GM19455 (cell line): ENCODE measurements around the gene NEK10.

Experiments used
- ATAC-seq: cut with Tn5 transposase; IDR thresholded peaks from one replicate; pipeline ENCODE4 v1.9.1; 2021; ENCODE audit not compliant: unreplicated experiment

The NEK10 gene

DNA sequence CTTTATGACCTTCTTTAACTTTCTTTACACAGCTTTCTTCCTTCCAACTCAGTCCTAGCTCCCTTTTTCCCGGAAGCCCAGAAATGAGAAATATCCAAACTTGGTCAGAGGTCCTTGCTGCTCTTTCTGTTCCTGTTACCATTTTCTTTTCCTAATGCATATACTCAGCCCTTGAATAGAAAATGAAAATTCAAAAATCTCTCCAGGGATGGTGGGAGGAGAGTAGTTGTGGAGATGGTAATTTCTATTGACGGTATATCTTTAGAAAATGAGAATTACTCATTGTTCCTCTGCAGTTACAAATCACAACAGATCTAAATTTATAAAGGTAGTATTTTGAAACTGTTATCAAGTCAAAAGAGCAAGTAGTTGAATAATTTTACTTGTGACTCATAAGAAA, 255.1 kb downstream of the NEK10 start:
- ATAC-seq, result no peak

DNA sequence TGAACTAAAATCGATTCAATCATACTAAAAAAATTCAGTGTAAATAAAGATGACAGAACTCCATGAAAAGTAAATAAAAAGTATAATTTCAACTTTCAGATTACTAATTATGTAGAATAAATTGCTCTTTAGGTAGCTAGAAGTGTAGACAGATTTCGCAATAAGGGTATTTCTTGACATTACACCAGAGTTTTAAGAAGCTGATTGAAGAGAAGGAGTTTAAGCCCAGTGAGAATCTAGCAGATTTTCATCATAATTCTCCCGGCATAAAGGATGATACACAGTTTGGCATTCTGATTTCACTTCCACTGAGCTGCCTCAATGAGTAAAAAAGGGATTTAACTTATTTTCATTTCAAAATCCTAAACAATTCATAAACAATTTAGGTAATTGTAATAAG, 259.2 kb downstream of the NEK10 start:
- ATAC-seq, result no peak

DNA sequence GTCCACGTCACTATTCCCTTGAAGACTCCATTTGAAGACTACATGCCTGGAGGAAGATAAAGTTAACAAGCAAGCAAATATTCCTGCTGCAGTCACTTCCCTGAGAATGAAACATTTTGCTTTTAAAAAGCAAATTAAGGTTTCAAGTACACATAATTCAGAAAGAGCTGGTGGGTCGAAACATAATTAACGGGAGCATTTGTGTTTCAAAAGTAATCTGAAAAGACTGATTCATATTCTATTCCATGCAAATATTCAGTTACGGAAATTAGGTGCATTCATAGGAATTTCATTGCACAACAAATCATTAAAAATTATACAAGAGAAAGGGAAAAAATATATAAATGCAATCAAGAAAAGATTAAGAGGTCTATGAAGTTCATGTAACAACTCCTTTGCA, 260.9 kb downstream of the NEK10 start:
- no peak for ATAC-seq

DNA sequence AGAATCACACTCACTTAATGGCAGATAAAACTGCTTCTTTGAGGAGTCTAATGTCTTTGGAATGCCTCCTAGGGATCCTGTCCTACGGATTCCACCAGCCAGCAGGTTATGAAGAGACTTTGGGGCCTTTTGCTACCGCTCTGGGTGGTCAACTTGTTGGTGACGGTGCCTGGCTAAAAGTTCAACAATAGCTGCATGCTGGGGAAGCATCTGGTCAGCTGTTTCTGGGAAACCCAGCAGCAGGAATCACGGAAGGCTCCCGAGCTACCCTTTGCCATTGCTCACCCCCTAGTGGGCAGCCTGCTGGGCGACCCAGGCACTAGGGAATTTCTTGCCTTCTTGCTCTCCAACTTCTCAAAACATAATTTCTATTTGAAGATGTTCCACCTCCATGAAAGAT, 263.3 kb downstream of the NEK10 start:
- ATAC-seq, result no peak

DNA sequence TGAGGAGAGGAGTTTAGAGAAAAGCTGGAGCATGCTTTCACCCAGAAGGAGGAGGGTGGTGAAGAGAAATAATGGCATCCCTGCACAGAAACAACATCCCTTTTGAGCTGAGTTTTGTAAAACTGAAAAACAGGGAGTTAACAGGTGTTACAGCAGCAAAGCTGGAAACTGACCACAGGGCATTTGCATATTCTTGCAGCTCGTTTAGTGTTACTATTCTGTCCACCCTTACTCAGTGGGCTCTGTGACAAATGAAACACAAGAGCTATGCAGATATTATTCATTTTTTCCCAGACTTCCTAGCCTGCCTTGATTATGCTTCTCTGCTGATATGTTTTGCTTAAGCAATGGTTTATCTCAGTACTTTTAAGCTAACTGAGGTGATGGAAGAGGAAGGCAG, 272.0 kb downstream of the NEK10 start:
- ATAC-seq, result no peak

DNA sequence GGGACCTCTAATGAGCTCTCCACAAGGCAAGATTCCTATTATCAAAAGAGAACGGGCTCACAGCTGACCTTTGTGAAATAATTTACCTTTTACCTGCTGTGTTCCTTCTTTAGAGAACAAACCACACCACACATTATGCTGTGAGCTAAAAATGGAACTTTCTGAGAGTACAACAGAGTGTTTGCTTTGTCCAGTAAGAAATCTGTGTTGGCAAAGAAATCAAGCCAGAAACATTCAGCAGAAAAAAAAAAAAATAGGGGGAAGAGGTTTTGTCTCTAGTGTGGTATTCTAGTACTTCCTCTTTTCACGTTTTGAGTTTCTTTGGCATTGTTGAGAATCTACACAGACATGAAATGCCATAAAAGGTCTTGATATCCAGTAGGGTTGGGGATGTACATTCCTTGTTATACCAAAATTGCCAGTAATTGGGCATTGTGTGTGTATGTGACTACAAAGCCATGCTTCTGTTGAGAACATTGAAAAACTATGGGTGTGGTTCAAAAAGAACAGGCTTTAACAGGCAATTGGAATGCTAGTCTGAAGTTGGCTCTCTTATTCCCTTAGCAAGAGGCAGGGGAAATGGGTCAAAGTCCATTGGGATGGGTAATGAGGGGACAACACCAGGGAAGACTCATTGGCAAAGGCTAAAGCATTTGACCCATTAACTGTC, 273.5 kb downstream of the NEK10 start:
- no peak for ATAC-seq

DNA sequence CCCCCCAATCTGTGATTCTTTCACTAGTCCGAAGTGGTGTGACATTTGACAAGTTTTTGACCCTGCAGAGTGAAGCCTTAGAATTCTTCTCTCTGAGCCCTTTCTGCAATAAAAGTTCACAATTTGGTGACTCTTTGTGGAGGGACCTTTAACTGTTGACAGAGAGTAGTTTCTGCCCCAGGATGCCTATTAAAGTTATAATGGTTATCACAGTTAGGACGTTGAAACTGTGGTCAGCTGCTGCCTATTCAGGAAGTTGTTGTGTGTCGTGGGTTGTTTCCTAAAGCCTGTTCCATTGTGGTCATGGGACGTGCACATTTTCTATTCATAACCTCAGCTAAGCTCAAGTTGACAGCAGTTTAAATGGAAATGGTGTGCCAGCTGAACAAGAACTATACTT, 274.5 kb downstream of the NEK10 start:
- ATAC-seq, result no peak

DNA sequence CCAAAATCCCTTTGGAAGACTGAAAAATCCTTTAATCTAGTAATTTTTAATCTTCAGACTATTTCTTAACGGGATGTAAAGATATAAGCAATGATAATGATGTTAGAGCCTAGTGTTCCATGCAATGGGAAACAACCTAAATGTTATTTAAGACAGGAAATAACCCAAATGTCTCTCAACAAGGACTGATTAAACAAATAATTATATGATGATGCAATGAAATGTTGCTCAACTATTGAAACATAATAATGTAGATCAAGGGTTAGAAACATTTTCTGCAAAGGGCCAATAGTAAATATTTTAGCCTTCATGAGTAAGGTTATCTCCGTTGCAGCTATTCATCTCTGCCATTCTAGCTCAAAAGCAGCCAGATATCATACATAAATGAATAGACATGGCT, 275.4 kb downstream of the NEK10 start:
- ATAC-seq, result no peak

DNA sequence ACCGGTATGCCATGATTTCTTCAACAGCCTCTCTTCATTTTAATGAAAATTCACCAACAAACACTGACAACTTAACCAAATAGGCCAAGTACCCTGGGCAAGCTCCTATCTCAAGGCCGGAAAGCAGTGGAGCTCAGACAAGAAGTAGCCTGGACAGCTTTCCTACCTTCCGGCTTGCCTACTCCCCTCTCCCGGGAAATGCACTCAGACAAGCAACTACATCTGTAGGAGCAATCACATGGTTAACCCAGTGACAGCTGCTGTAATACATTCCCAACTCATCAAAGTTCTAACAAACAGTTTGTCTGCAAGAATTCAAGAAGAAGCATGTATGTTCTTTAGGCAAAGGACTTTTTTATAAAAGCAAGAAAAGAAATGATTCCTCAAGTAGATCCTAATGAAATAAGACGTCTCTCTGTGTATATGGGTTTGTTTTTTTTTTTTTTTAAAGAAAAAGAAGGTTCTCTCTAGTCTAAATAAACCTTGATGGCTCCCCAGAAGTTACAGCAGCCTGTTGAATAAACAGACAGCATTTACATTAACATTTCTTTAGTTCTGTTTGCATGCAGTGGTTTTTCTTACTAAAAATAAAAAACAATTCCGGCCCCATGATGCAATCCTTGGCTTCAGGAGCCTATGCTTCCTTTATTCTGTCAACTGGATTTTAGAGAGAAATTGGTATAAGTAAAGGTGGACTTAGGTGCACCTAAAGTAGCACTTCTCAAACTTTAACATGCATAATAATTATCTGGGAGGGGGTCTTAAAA, 278.7 kb downstream of the NEK10 start:
- ATAC-seq, result no peak

DNA sequence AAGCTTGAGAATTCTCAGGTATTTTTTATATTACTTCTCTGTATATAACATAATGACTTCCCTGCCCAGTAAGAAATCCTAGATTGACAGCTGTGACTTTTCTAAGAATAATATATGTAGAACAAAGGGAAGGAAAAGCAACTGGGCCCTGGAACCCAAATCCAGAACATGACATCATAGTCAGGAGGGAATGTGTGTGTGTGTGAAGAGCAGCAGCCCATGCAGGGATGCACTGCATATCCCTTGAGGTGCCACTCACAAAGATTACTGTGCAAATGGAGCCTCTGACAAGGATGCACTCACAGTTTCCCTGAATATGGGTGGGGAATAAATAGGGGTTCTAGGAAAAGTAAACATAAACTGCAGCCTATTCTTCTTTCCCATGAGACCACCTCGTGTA, 279.5 kb downstream of the NEK10 start:
- no peak for ATAC-seq

DNA sequence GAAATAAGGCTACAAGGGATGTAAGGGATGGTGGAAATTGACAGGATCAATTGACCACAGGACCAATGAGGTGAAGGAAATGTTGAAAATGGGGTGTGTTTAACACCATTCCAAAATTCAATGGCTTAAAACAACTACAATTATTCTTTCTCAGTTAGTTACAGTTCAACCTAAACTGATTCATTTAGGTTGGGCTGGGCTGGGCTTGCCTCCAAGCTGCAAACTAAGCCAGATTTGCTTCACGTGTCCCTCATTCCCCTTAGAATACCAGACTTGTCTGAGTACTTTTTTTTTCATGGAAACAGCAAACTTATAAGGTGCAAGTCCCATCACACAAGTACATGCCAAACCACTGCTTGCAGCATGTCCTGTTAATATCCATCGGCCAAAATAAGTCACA, 280.1 kb downstream of the NEK10 start:
- ATAC-seq, result no peak

DNA sequence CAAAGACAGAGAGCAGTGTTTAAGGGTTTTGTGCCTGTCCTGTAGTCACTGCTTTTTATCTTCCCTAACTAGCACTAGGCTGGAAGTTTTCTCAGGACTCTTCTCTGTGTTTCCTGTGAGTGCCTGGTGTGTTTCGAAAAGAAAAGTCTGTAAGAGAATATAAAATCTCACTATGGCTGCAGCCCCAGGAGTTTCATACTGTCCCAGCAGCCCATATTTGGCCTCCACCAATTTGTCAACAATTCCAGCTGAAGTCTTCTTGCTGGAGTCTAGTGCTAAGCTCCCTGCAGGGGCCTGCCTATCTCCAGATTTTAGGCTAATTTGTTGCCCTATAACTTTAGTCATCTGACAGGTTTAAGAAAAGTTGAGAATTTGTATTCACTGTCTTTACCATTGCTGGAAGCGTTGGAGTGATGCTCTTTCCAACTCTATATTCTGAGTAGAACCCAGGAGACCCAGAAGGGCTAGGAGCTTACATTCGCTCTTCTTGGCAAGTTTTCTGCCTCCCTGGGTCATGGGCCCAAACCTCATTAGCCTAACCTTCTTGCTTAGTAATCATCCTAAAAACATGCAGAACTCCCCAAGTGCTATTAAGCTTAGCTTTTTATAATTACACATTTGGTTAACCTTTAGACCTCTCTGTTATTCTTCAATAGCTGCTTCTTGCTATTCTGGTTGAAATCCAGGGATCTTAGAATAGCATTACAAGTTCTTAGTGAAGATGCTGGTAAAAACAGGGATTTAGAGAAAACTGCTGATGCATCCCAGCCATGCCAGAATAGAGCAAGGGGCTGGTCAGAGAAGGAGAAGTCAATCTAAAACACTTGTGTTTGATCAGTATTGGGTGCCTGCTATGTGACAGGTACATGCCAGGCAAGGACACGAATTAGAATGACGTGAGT, 283.1 kb downstream of the NEK10 start:
- no peak for ATAC-seq

DNA sequence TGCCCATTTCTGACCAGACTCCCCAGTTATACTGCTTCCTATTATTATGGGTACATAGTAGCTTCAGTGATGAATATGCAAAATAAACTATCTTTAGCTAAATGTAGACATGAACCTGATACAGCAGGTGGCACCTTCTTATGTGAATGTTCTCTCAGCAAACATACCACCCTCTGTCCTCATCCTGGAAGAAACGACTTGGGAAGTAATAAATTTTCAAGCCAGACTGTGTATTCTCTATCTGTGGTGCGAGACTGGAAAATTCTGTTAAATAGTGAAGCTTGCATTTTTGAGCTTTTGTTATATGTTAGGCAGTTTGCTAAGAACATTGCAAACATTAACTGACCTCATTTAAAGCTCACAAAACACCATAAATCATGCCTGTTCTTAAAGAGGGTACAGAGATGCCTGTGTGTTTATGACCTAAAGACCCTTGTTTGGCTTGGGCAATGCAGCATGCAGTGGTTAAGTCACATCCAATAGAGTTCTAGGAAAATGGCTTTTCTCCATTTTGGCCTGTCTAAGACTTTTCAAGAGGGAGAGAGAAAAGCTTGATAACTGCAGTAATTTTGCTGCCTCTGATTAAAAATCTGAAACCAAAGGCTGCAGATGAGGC, 287.1 kb downstream of the NEK10 start:
- no peak for ATAC-seq

DNA sequence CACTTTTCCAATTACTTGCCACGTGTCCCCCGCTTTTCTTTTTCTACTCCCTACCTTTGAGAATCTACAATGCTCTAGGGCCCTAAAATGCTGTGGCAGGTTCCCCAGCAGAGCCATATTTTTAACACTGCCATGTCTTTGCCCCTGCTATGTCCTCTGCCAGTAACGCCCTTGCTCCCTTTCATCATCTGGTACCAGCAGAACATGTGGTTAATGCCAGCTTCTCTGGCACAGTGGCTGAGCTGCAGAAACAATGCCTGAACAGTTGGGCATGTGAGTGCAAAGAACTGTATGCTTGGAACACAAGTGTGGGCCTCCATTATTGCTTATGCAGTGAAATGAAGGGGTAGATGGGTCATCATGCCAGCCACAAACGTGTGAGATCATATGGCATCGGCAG, 287.6 kb downstream of the NEK10 start:
- ATAC-seq, result no peak

DNA sequence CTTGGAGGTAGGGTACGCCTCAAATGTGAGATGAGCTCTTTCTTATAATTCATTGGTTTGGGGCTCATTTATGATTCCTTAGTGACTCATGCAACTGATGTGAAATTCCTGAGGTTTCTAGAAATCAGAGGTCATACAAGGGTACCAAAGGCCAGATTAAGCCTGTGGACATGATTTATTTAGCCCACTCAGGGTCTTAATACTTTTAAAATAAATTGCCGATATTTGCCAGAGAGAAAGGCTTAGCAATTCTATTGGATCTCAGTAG, 289.0 kb downstream of the NEK10 start:
- no peak for ATAC-seq

DNA sequence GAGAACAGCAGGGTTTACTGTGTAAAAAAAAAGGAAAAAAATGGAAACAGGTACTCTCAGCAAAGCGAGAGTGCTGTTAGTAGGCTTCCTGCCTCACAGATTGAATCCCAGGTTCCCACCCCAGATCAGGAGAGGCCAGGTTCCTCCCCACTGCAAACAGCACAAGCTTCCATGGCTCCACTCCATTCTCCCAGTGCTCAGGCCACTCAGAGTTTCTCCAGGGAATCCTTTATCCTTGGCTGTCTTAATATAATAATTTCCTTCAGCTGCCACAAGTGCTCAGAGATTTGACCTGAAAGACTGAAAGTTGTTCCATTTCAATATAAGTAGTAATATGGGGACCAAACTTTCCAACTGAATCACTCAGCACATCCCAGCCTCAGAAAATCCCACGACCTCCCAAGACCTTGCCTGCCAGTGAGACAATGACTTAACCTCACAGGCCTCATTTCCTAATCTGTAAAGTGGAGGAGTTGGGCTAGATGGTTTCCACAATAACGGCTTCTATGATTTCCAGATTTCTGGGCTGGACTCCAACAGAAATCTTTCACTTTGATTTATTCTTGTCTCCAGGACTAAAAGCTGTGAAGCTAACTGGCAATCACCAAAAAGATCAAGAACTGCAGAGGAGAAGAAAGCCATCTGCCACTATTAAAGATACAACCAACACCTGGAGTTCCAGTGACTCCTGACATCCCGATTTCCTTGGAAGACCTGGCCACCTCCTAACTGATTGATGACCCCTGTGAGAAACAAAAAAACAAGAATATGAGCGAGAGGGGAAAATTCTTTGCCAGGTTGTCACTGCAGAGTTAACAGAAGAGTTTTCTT, 289.5 kb downstream of the NEK10 start:
- ATAC-seq, result no peak

DNA sequence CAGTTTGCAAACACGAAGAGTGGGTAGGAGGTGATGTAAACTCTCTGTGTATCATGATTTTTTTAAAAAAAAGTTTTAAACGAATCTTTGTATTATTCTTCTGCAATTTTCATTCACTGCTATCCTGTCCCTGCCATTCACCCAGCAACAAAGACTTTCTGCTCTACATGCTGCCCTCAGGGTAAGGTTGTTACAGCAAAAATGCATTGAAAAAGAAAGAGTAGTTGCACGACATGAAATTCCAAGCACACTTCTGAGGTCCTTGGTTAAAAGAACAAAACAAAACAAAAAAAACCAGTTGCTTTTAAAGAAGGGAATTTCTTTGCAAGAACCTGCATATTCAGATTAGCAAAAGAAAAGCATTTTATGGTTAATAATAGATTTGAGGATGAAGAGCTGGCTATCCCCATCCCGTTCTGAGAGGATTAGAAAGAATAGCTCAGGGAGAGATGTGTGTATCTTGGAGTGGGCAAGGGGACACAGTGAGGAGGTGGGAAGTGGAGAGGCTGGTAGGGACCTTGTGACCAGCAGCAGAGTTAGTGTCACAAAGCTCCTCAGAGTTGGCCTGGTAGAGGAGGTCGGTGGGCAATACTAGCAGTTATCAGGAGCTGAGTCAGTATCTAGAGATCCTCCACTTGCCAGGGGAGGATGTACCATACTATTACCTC, 290.8 kb downstream of the NEK10 start:
- no peak for ATAC-seq

DNA sequence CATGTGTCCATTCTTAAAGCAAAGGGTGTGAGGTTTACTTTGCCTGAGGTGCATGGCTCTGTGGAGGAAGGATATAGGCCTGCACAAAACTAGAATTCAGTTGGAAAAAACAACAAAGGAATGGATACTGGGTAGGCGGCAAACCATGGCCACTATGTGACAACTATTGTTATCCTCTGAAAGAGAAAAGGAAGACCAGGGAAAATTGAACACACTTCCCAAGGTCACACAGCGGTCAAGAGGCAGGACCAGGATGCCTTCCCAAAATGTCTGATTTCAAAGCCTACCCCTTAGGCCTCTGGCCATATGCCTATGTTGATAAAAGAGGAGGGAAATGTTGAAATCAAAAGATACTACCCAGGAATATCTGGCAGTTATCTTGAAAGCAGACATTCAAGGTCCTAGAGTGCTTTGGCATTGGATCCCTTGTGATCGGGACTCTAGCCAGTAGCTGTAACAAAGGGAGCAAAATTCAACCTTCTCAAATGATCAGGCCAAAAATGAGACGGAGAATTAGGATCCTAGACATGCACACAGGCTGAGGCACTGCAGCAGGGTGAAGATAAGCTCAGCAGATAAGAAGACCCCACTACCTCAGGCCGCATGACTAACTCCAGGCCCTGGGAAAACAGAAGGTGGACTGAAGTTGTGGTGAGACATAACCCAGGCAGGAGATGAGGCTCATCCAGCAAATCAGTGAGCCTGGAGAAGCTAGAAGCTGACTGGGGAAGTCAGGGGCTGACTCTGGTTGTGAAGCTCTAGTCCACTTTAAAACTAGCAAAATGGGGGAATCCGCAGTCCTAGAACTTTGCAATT, 292.2 kb downstream of the NEK10 start:
- ATAC-seq, result no peak

DNA sequence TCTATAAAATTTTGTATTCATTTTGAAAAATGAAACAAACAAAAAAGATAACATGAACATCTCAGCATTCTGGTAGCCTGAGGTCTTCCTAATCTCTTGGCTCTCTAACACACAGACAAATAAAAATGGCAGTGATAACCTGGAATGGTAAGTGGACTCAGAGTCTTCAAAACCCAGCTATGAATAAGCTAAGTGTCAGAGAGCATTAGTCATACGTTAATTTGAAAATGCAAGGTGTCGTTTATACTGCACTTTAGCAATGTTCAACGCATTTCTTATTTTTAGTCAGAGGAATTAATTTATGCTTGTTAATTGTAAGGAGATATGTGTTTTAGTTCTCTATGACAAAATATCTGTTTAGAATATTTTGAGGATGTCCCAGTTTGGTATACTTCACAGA, 294.3 kb downstream of the NEK10 start:
- ATAC-seq, result no peak
